GM23338 (cell line): ENCODE results near the gene LNX1. TPM values are rescaled to one million over a fixed set of nuclear protein-coding genes. Genes with fewer than 3 reads are reported as not detected.

Experiments used
- ATAC-seq: fragments of 200-7000 bp; cut with Tn5 transposase; 3 replicates; pipeline ENCODE4 v1.9.1; 2020
- DNase-seq: peaks from one replicate; pipeline ENCODE4 v3.0.0-alpha.2; 2015; ENCODE audit warnings: low spot score
- H2AFZ ChIP-seq: fragments of 200-600 bp; sonication (generic); 2 replicates; pipeline ENCODE4 v1.8.0; 2016; ENCODE audit warnings: antibody characterized with exemption, mild to moderate bottlenecking, moderate library complexity
- H3F3A ChIP-seq: fragments of 200-600 bp; sonication (generic); replicated peaks from 2 replicates; pipeline ENCODE4 v1.8.0; 2017; ENCODE audit warnings: antibody characterized with exemption, mixed run types, low read depth
- H3K27ac ChIP-seq: fragments of 200-600 bp; sonication (generic); 2 replicates; pipeline ENCODE4 v1.6.1; 2016; ENCODE audit warnings: low read depth
- H3K27me3 ChIP-seq: fragments of 200-600 bp; sonication (generic); 2 replicates; pipeline ENCODE4 v1.8.0; 2016; ENCODE audit warnings: mild to moderate bottlenecking, mixed run types, moderate library complexity; ENCODE audit not compliant: insufficient read depth
- H3K36me3 ChIP-seq: fragments of 200-600 bp; sonication (generic); 2 replicates; pipeline ENCODE4 v1.8.0; 2016; ENCODE audit warnings: mild to moderate bottlenecking; ENCODE audit not compliant: insufficient read depth
- H3K4me1 ChIP-seq: fragments of 200-600 bp; sonication (generic); 2 replicates; pipeline ENCODE4 v1.8.0; 2016; ENCODE audit warnings: mild to moderate bottlenecking, moderate library complexity; ENCODE audit not compliant: insufficient read depth
- H3K4me2 ChIP-seq: fragments of 200-600 bp; sonication (generic); 2 replicates; pipeline ENCODE4 v1.7.1; 2017; ENCODE audit warnings: mixed run types
- H3K4me3 ChIP-seq: fragments of 200-600 bp; sonication (generic); 2 replicates; pipeline ENCODE4 v1.6.1; 2016; ENCODE audit warnings: mixed run types
- H3K79me2 ChIP-seq: fragments of 200-600 bp; sonication (generic); replicated peaks from 2 replicates; pipeline ENCODE4 v1.8.0; 2017; ENCODE audit warnings: mild to moderate bottlenecking; ENCODE audit not compliant: insufficient read depth
- H3K9me2 ChIP-seq: fragments of 200-600 bp; sonication (generic); 2 replicates; pipeline ENCODE4 v1.8.0; 2017; ENCODE audit not compliant: insufficient read depth
- H4K20me1 ChIP-seq: fragments of 200-600 bp; sonication (generic); replicated peaks from 2 replicates; pipeline ENCODE4 v1.8.0; 2017; ENCODE audit warnings: mild to moderate bottlenecking; ENCODE audit not compliant: insufficient read depth
- H3K27ac Mint-ChIP-seq: 2 replicates; pipeline ENCODE4 v1.8.0; 2020; ENCODE audit warnings: inconsistent platforms, mild to moderate bottlenecking, moderate library complexity, mixed read lengths
- H3K27me3 Mint-ChIP-seq: 3 replicates; pipeline ENCODE4 v1.8.0; 2022; ENCODE audit warnings: low read depth, mild to moderate bottlenecking, moderate library complexity, mixed read lengths, inconsistent platforms; ENCODE audit not compliant: insufficient read depth, poor library complexity
- H3K36me3 Mint-ChIP-seq: 3 replicates; pipeline ENCODE4 v1.8.0; 2021; ENCODE audit warnings: low read depth, mild to moderate bottlenecking, inconsistent platforms, moderate library complexity, mixed read lengths
- H3K4me1 Mint-ChIP-seq: 3 replicates; pipeline ENCODE4 v1.8.0; 2020; ENCODE audit warnings: mild to moderate bottlenecking, inconsistent platforms, mixed read lengths
- H3K4me3 Mint-ChIP-seq: 3 replicates; pipeline ENCODE4 v1.8.0; 2021; ENCODE audit warnings: moderate library complexity, mild to moderate bottlenecking, inconsistent platforms, mixed read lengths
- H3K9me3 Mint-ChIP-seq: 3 replicates; pipeline ENCODE4 v1.8.0; 2020; ENCODE audit warnings: moderate library complexity, mild to moderate bottlenecking, inconsistent platforms, mixed read lengths
- CREB1 ChIP-seq: fragments of 250-450 bp; sonication (Bioruptor Pico); IDR thresholded peaks from 2 replicates; pipeline ENCODE4 v1.5.0; 2020; ENCODE audit warnings: low read depth, mild to moderate bottlenecking, moderate library complexity
- ETS1 ChIP-seq: IDR thresholded peaks from 2 replicates; pipeline ENCODE4 v1.6.1; 2016; ENCODE audit warnings: antibody characterized with exemption
- EZH2 ChIP-seq: fragments of 200-600 bp; sonication (generic); IDR thresholded peaks from one replicate; pipeline ENCODE4 v1.8.0; 2017; ENCODE audit warnings: antibody characterized with exemption, mild to moderate bottlenecking, low read depth; ENCODE audit not compliant: unreplicated experiment
- EZH2phosphoT487 ChIP-seq: fragments of 200-600 bp; sonication (generic); IDR thresholded peaks from one replicate; pipeline ENCODE4 v1.8.1; 2018; ENCODE audit warnings: antibody characterized with exemption; ENCODE audit not compliant: unreplicated experiment
- JUNB ChIP-seq: IDR thresholded peaks from one replicate; pipeline ENCODE4 v1.6.1; 2016; ENCODE audit warnings: antibody characterized with exemption; ENCODE audit not compliant: unreplicated experiment
- NANOG ChIP-seq: IDR thresholded peaks from 2 replicates; pipeline ENCODE4 v1.6.1; 2016; ENCODE audit warnings: antibody characterized with exemption, borderline replicate concordance
- POLR2AphosphoS5 ChIP-seq: IDR thresholded peaks from 2 replicates; pipeline ENCODE4 v1.6.1; 2016; ENCODE audit warnings: antibody characterized with exemption, low read depth
- REST ChIP-seq: IDR thresholded peaks from one replicate; pipeline ENCODE4 v1.6.1; 2018; ENCODE audit warnings: antibody characterized with exemption; ENCODE audit not compliant: unreplicated experiment
- STAT1 ChIP-seq: IDR thresholded peaks from one replicate; pipeline ENCODE4 v1.6.1; 2016; ENCODE audit warnings: antibody characterized with exemption; ENCODE audit not compliant: unreplicated experiment
- ZNF114 ChIP-seq: fragments of 250-450 bp; sonication (Bioruptor Pico); IDR thresholded peaks from 2 replicates; pipeline ENCODE4 v1.5.0; 2020; ENCODE audit warnings: mild to moderate bottlenecking, moderate library complexity
- ZNF331 ChIP-seq: fragments of 250-450 bp; sonication (Bioruptor Pico); IDR thresholded peaks from 2 replicates; pipeline ENCODE4 v1.5.0; 2020; ENCODE audit warnings: low read depth, mild to moderate bottlenecking, moderate library complexity
- polyA plus RNA-seq: library from polyadenylated mRNA; unstranded; fragments of >200 nt; fragmentation: Nextera tagmentation; extraction: Ambion mirVana; gene quantifications from 2 replicates; pipeline ENCODE4 v1.2.1, GENCODE V29; 2016
- total RNA-seq: library from RNA; depleted of rRNA; stranded (reverse); fragments of >200 nt; shearing (Covaris generic); gene quantifications from 2 replicates; pipeline ENCODE4 v1.2.3, GENCODE V29; 2014
- TF ChIP-seq, protein P1 (sequence below), 2 experiments: fragments of 200-600 bp in 1 of 2; sonication (generic) in 1 of 2; conservative IDR thresholded peaks; 2 replicates each; pipeline versions ENCODE4 v1.5.1 to v1.6.1; 2016 to 2017; ENCODE audit warnings: antibody characterized with exemption in 2 of 2, low read depth in 2 of 2, mild to moderate bottlenecking in 2 of 2, moderate library complexity in 1 of 2

The LNX1 gene
- total and polyA plus RNA-seq, 2 experiments from 2014 or later: 5.4 to 6.4 TPM

GRCh38 chr4:53450773-53451172 is 140.5 kb downstream of the LNX1 start:
- H3K4me3 Mint-ChIP-seq: no peak overlapping the region
- TF ChIP-seq, protein P1, sequence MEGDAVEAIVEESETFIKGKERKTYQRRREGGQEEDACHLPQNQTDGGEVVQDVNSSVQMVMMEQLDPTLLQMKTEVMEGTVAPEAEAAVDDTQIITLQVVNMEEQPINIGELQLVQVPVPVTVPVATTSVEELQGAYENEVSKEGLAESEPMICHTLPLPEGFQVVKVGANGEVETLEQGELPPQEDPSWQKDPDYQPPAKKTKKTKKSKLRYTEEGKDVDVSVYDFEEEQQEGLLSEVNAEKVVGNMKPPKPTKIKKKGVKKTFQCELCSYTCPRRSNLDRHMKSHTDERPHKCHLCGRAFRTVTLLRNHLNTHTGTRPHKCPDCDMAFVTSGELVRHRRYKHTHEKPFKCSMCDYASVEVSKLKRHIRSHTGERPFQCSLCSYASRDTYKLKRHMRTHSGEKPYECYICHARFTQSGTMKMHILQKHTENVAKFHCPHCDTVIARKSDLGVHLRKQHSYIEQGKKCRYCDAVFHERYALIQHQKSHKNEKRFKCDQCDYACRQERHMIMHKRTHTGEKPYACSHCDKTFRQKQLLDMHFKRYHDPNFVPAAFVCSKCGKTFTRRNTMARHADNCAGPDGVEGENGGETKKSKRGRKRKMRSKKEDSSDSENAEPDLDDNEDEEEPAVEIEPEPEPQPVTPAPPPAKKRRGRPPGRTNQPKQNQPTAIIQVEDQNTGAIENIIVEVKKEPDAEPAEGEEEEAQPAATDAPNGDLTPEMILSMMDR (conservative IDR thresholded peaks at IDR 0.05; ENCODE audit: low read depth in 2 of 2): peak in 1 of 2 experiments; percentile 26; a peak in 2 of 4 replicates
- TF ChIP-seq ETS1: no peak
- Histone ChIP-seq H3K4me3 (no peak overlapping the region), H3K9me2 (no peaks in the 10 kb centered on the region), H2AFZ (no peak overlapping the region), H4K20me1 (no peaks in the 10 kb centered on the region), H3K27ac (no peak overlapping the region), H3K79me2 (peaks cover 4% of the 10 kb centered on the region; the same call in 1 of the 2 replicates), H3K4me2 (no peak overlapping the region), H3K36me3 (no peaks in the 10 kb centered on the region; the same call in 1 of the 2 replicates), H3K4me1 (peaks cover 7% of the 10 kb centered on the region; the same call in 1 of the 2 replicates), H3K27me3 (no peaks in the 10 kb centered on the region), H3F3A (no peaks in the 10 kb centered on the region)
- H3K9me3 Mint-ChIP-seq: no peaks in the 10 kb centered on the region
- peak; percentile 77 for ATAC-seq
- DNase-seq: peak; percentile 24
- peaks cover 4% of the 10 kb centered on the region for H3K27me3 Mint-ChIP-seq
- H3K4me1 Mint-ChIP-seq: peaks cover 3% of the 10 kb centered on the region; the same call in 2 of the 3 replicates
- H3K36me3 Mint-ChIP-seq: peaks cover 40% of the 10 kb centered on the region
- H3K27ac Mint-ChIP-seq: peak overlapping the region; percentile 10; the same call in 1 of the 2 replicates

- Histone ChIP-seq H3K79me2 (no peaks in the 10 kb centered on the region), H3K4me2 (no peak overlapping the region), H3K4me3 (no peak overlapping the region), H3K36me3 (peaks cover 5% of the 10 kb centered on the region; the same call in 1 of the 2 replicates), H3K27me3 (no peaks in the 10 kb centered on the region), H4K20me1 (no peaks in the 10 kb centered on the region; the same call in 1 of the 2 replicates), H3K4me1 (no peaks in the 10 kb centered on the region), H3K27ac (no peak overlapping the region), H3F3A (no peaks in the 10 kb centered on the region), H3K9me2 (no peaks in the 10 kb centered on the region), H2AFZ (no peak overlapping the region)
- Mint-ChIP-seq H3K27me3 (no peaks in the 10 kb centered on the region), H3K4me3 (no peak overlapping the region), H3K27ac (no peak overlapping the region), H3K9me3 (no peaks in the 10 kb centered on the region), H3K4me1 (peaks cover 4% of the 10 kb centered on the region; the same call in 2 of the 3 replicates), H3K36me3 (peaks cover 27% of the 10 kb centered on the region; the same call in 2 of the 3 replicates)
- TF ChIP-seq ZNF114 (CRISPR knock-in tag): no peak
- TF ChIP-seq EZH2phosphoT487: no peak
- no peak for TF ChIP-seq EZH2
- TF ChIP-seq ETS1: no peak
- no peak for TF ChIP-seq JUNB
- no peak for TF ChIP-seq NANOG
- TF ChIP-seq REST: no peak
- no peak for TF ChIP-seq STAT1
- TF ChIP-seq CREB1 (CRISPR knock-in tag): no peak
- TF ChIP-seq, protein P1 (conservative IDR thresholded peaks at IDR 0.05; ENCODE audit: low read depth in 2 of 2): no peak
- no peak for TF ChIP-seq POLR2AphosphoS5
- TF ChIP-seq ZNF331 (CRISPR knock-in tag): no peak
- ATAC-seq (no peak), DNase-seq (no peak)
Observed at GRCh38 chr4:53444954-53445353, 146.3 kb downstream of the LNX1 start.
